Left ventricle myocardium inferior (tissue), 1 donor: ENCODE data around the gene TSHZ2. TPM values are rescaled to one million over a fixed set of nuclear protein-coding genes. Genes with fewer than 3 reads are reported as not detected.

ENCODE experiments used
- DNase-seq: peaks from one replicate; pipeline ENCODE4 v3.0.0-alpha.2; 2020
- H3K27ac ChIP-seq: fragments of 200-600 bp; replicated peaks from 2 replicates; pipeline ENCODE4 v1.8.0; 2021
- H3K27me3 ChIP-seq: fragments of 200-600 bp; 2 replicates; pipeline ENCODE4 v1.8.0; 2021; ENCODE audit warnings: low read depth
- H3K36me3 ChIP-seq: fragments of 200-600 bp; 2 replicates; pipeline ENCODE4 v1.8.0; 2021
- H3K4me1 ChIP-seq: fragments of 200-600 bp; 2 replicates; pipeline ENCODE4 v1.8.0; 2021
- H3K4me3 ChIP-seq: fragments of 200-600 bp; 2 replicates; pipeline ENCODE4 v1.8.0; 2021; ENCODE audit warnings: mild to moderate bottlenecking, moderate library complexity
- H3K9me3 ChIP-seq: fragments of 200-600 bp; replicated peaks from 2 replicates; pipeline ENCODE4 v1.8.0; 2021
- CTCF ChIP-seq: fragments of 200-600 bp; IDR thresholded peaks from 2 replicates; pipeline ENCODE4 v1.8.0; 2021; ENCODE audit warnings: antibody characterized with exemption, mild to moderate bottlenecking, borderline replicate concordance
- intact Hi-C: fragments of 100-400 bp; cut with micrococcal nuclease; formaldehyde crosslinking; loops from one replicate; pipeline ENCODE4 v1.11.0; 2022
- total RNA-seq: library from RNA; stranded (reverse); fragmentation: NEBNext Ultra II Directional; extraction: Animal tissue kit (Norgen Biotek cat#: 25700); gene quantifications from one replicate; pipeline ENCODE4 v1.2.1, GENCODE V29; 2021
- donor health status: DM: no; HTN: yes; CAD: no; lungs with severe emphysema.

TSHZ2 gene
- total RNA-seq, 1 donor from 2014 or later, result 3.1 TPM

GRCh38 chr20:53301869-53302268 is 329.7 kb downstream of the TSHZ2 start:
- H3K36me3 ChIP-seq, result no peaks in the 10 kb centered on the region
- no peak for TF ChIP-seq CTCF
- DNase-seq, result no peak
- intact Hi-C loops, result no loop called here
- H3K4me1 ChIP-seq, result no peaks in the 10 kb centered on the region
- H3K4me3 ChIP-seq, result no peak overlapping the region
- H3K27ac ChIP-seq, result no peak overlapping the region
- no peaks in the 10 kb centered on the region for H3K27me3 ChIP-seq
- H3K9me3 ChIP-seq, result no peaks in the 10 kb centered on the region

GRCh38 chr20:53302695-53303412 is 330.7 kb downstream of the TSHZ2 start:
- H3K36me3 ChIP-seq, result no peaks in the 10 kb centered on the region
- no peak overlapping the region for H3K27ac ChIP-seq
- no peaks in the 10 kb centered on the region for H3K9me3 ChIP-seq
- no peak for DNase-seq
- intact Hi-C loops, result no loop called here
- no peaks in the 10 kb centered on the region for H3K27me3 ChIP-seq
- no peak for TF ChIP-seq CTCF
- H3K4me1 ChIP-seq, result no peaks in the 10 kb centered on the region
- no peak overlapping the region for H3K4me3 ChIP-seq

GRCh38 chr20:53303413-53303760 is 331.2 kb downstream of the TSHZ2 start:
- no peak overlapping the region for H3K27ac ChIP-seq
- no peaks in the 10 kb centered on the region for H3K9me3 ChIP-seq
- intact Hi-C loops, result no loop called here
- no peak for DNase-seq
- H3K4me3 ChIP-seq, result no peak overlapping the region
- no peaks in the 10 kb centered on the region for H3K4me1 ChIP-seq
- no peaks in the 10 kb centered on the region for H3K36me3 ChIP-seq
- no peaks in the 10 kb centered on the region for H3K27me3 ChIP-seq
- TF ChIP-seq CTCF, result no peak

GRCh38 chr20:53304146-53304545 is 332.0 kb downstream of the TSHZ2 start:
- Histone ChIP-seq H3K27ac (no peak overlapping the region), H3K4me1 (no peaks in the 10 kb centered on the region), H3K36me3 (no peaks in the 10 kb centered on the region), H3K27me3 (no peaks in the 10 kb centered on the region), H3K9me3 (no peaks in the 10 kb centered on the region), H3K4me3 (no peak overlapping the region)
- intact Hi-C loops, result no loop called here
- TF ChIP-seq CTCF, result no peak
- DNase-seq, result no peak

- H3K9me3 ChIP-seq, result no peaks in the 10 kb centered on the region
- intact Hi-C loops, result no loop called here
- TF ChIP-seq CTCF, result no peak
Measured at GRCh38 chr20:53306192-53306805, 334.1 kb downstream of the TSHZ2 start.

More at GRCh38 chr20:53306192-53306805, 334.1 kb downstream of the TSHZ2 start:
- no peaks in the 10 kb centered on the region for H3K36me3 ChIP-seq
- no peak overlapping the region for H3K4me3 ChIP-seq
- no peak overlapping the region for H3K27ac ChIP-seq
- H3K27me3 ChIP-seq, result peaks cover 4% of the 10 kb centered on the region
- DNase-seq, result no peak
- no peaks in the 10 kb centered on the region for H3K4me1 ChIP-seq
